GM12873 (cell line): Measurements from ENCODE around the gene RALGAPA2.
A peak's percentile ranks its signal among the peaks of the same experiment; 100 is the strongest.

ENCODE experiments used
- CTCF ChIP-seq: IDR thresholded peaks from 2 replicates; pipeline ENCODE4 v1.5.1; 2012; ENCODE audit warnings: low read depth, mild to moderate bottlenecking, moderate library complexity, low read length, control low read depth; ENCODE audit not compliant: insufficient read depth; ENCODE audit errors: missing control alignments

Gene RALGAPA2

GRCh38 chr20:20375862-20376261 lies 336.6 kb downstream of the RALGAPA2 start:
- no peak for TF ChIP-seq CTCF

- TF ChIP-seq CTCF = no peak
Measured at GRCh38 chr20:20373091-20373571, 339.3 kb downstream of the RALGAPA2 start.

GRCh38 chr20:20371681-20372080 lies 340.8 kb downstream of the RALGAPA2 start:
- no peak for TF ChIP-seq CTCF

GRCh38 chr20:20371083-20371482 lies 341.4 kb downstream of the RALGAPA2 start:
- TF ChIP-seq CTCF = no peak

- TF ChIP-seq CTCF = no peak
Measured at GRCh38 chr20:20370094-20370575, 342.3 kb downstream of the RALGAPA2 start.

GRCh38 chr20:20369250-20370093 lies 343.0 kb downstream of the RALGAPA2 start:
- peak; percentile 26 for TF ChIP-seq CTCF

GRCh38 chr20:20368418-20369249 lies 343.8 kb downstream of the RALGAPA2 start:
- TF ChIP-seq CTCF = no peak
